ENCODE data around the gene ICA1.

- TF ChIP-seq, protein P1, sequence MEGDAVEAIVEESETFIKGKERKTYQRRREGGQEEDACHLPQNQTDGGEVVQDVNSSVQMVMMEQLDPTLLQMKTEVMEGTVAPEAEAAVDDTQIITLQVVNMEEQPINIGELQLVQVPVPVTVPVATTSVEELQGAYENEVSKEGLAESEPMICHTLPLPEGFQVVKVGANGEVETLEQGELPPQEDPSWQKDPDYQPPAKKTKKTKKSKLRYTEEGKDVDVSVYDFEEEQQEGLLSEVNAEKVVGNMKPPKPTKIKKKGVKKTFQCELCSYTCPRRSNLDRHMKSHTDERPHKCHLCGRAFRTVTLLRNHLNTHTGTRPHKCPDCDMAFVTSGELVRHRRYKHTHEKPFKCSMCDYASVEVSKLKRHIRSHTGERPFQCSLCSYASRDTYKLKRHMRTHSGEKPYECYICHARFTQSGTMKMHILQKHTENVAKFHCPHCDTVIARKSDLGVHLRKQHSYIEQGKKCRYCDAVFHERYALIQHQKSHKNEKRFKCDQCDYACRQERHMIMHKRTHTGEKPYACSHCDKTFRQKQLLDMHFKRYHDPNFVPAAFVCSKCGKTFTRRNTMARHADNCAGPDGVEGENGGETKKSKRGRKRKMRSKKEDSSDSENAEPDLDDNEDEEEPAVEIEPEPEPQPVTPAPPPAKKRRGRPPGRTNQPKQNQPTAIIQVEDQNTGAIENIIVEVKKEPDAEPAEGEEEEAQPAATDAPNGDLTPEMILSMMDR (conservative IDR thresholded peaks at IDR 0.05; ENCODE audit: low read depth in 2 of 2), result no peak
- TF ChIP-seq, protein P2, sequence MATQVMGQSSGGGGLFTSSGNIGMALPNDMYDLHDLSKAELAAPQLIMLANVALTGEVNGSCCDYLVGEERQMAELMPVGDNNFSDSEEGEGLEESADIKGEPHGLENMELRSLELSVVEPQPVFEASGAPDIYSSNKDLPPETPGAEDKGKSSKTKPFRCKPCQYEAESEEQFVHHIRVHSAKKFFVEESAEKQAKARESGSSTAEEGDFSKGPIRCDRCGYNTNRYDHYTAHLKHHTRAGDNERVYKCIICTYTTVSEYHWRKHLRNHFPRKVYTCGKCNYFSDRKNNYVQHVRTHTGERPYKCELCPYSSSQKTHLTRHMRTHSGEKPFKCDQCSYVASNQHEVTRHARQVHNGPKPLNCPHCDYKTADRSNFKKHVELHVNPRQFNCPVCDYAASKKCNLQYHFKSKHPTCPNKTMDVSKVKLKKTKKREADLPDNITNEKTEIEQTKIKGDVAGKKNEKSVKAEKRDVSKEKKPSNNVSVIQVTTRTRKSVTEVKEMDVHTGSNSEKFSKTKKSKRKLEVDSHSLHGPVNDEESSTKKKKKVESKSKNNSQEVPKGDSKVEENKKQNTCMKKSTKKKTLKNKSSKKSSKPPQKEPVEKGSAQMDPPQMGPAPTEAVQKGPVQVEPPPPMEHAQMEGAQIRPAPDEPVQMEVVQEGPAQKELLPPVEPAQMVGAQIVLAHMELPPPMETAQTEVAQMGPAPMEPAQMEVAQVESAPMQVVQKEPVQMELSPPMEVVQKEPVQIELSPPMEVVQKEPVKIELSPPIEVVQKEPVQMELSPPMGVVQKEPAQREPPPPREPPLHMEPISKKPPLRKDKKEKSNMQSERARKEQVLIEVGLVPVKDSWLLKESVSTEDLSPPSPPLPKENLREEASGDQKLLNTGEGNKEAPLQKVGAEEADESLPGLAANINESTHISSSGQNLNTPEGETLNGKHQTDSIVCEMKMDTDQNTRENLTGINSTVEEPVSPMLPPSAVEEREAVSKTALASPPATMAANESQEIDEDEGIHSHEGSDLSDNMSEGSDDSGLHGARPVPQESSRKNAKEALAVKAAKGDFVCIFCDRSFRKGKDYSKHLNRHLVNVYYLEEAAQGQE (IDR thresholded peaks at IDR 0.05; ENCODE audit: unreplicated experiment), result no peak
- TF ChIP-seq JUNB (IDR thresholded peaks at IDR 0.05; ENCODE audit: unreplicated experiment), result no peak
- no peak for TF ChIP-seq EZH2phosphoT487 (IDR thresholded peaks at IDR 0.05; ENCODE audit: unreplicated experiment)
- TF ChIP-seq EZH2 (IDR thresholded peaks at IDR 0.05; ENCODE audit: low read depth, unreplicated experiment), result no peak
- no peak for TF ChIP-seq ETS1 (IDR thresholded peaks at IDR 0.05)
- TF ChIP-seq POLR2AphosphoS5 (IDR thresholded peaks at IDR 0.05; ENCODE audit: low read depth), result no peak
Observed at GRCh38 chr7:8263048-8263447, 1.1 kb upstream of the ICA1 start.
